GM21447 (cell line): ENCODE data around the gene RAB5A.
"Not testable (repeated sequence)": the region's sequence is repeated elsewhere in the genome, so short reads cannot be mapped to it uniquely, and the experiment has no call there.

Source experiments
- ATAC-seq: cut with Tn5 transposase; IDR thresholded peaks from one replicate; pipeline ENCODE4 v1.9.1; 2021; ENCODE audit not compliant: unreplicated experiment

RAB5A gene

DNA sequence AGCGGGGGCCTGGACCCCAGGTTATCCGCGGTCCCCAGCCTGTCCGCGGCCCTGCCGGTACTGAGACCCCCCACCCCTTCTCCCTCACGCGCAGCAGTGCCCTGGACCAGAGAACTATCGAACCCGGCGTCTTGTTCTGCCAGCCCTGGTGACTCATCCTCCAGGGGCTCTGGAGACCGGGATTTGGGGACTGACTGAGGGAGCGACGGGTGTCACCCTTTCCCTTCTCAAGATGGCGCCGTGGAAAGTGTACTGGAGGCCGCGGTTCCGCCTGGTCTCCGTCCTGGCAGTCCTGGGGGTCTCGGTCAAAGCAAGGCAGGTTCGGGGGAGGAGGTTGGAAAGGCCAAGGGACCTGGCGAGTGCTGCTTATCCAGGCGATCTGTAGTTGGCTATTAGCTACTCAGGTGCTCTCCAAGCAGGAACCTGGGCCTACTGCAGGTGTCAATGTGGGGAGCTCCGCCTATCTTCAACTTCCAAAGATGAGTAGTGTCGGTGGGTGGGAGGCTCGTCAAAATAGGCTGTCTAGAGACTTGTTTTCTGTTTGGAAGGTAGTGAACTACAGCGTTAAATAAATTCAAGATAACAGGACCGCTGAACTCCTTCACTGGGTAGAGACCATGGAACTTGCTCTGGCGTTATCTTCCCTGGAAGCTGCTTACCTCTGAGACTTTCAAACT is 790 bp downstream of the RAB5A start:
- peak; percentile 17 for ATAC-seq

GRCh38 chr3:19948226-19948591 is 1.3 kb downstream of the RAB5A start:
- ATAC-seq, result no peak

DNA sequence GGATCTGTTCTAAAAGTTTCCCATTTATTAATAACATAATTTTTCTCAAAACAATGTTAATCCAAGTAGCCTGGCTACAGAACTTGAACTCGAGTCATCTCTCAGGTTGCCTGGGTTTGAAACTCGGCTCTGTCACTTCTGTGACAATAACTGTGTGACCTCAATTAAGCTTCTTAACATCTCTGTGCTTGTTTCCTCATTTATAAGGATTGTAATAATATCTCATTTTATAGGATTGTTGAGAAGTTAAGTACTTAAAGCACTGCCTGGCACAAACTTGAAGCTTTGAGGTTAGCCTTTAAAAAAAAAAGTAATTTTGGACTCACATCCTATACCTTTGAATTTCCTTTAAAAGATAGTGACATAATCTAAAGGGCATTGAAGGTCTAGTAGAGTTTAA is 3.4 kb downstream of the RAB5A start:
- no peak for ATAC-seq

DNA sequence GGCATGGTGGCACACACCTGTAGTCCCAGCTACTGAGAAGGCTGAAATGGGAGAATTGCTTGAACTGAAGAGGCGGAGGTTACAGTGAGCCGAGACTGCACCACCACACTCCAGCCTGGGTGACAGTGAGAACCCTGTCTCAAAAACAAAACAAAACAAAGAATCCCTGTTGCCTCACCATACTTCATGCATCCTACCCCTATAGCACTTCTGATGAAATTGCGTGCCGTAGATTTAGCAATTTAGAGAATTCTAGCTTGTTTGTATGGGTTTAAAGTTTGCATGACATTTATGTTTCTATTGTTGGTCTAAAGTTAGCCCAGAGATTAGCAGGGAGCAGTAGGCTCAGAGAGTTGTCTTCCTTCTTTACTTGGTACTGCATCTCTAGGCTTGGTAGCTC is 7.8 kb downstream of the RAB5A start:
- ATAC-seq, result no peak

DNA sequence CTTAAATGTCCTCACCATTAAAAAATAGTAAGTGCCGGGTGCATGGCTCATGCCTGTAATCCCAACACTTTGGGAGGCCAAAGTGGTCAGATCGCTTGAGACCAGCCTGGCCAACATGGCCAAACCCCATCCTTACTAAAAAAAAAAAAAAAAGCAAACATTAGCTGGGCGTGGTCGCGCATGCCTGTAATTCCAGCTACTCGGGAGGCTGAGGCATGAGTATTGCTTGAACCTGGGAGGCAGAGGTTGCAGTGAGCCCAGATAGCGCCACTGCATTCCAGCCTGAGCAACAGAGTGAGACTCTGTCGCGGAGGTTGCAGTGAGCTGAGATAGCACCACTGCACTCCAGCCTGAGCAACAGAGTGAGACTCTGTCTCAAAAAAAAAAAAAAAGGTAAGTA is 10.5 kb downstream of the RAB5A start:
- ATAC-seq, result not testable (repeated sequence)

DNA sequence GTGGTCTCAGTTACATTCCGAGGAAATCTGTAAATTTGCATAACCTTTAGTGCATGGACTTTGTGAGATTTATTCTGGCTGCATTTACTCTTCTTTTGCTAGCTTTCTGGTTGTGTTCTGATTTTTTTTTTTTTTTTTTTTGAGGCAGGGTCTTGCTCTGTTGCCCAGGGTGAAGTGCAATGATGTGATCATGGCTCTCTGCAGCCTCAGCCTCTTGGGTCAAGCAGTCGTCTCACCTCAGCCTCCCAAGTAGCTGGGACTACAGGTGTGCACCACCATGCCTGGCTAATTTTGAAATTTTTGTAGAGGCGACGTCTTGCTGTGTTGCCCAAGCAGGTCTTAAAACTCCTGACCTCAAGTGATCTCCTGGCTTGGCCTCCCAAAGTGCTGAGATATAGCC is 12.6 kb downstream of the RAB5A start:
- ATAC-seq, result no peak

DNA sequence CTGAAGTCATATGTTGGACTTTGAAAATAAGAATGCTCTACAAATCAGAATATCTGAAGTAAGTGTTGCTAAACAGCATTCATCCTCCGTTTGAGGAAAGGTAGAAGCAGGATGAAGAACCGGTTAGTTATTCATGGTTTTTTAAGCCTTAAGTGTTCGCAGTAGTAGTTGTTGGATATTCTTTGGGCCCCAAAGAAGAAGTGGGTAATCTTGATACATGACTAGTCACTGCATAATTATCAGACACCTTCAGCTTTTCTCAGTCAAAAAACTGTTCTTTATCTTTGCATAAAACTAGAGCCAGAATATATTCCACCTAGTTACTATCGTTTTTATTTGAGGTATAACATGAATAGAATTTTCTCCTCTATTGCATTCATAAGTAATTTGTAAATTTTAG is 13.8 kb downstream of the RAB5A start:
- ATAC-seq, result no peak

DNA sequence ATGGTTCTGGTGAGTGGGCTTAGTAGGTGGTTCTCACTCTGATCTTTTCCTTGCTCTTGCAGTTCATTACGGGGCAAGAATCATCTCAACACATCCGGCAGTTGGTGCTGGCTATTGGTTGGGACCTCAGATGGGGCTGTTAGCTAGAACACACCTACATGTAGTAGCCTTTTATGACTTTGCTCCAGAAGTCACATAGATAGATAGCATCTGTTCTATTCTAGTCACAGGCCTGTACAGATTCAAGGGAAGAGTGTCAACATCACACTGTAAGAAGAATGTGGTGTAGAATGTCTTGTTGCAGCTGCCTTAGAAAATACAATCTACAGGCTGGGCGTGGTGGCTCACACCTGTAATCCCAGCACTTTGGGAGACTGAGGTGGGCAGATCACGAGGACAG is 15.1 kb downstream of the RAB5A start:
- no peak for ATAC-seq

DNA sequence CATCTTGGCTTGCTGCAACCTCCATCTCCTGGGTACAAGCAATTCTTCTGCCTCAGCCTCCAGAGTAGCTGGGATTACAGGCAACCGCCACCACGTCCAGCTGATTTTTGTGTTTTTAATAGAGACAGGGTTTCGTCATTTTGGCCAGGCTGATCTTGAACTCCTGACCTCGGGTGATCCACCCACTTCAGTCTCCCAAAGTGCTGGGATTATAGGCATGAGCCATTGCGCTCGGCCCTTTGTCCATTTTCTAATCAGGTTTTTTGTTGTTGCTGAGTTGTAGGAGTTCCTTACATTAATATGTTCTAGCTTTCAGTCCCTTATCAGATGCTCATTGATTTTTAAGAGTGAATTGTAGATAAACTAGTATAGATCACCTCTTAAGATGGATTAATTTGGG is 20.3 kb downstream of the RAB5A start:
- ATAC-seq, result no peak

- no peak for ATAC-seq
Measured at GRCh38 chr3:19967812-19968211, 20.9 kb downstream of the RAB5A start.

GRCh38 chr3:19970327-19970726 is 23.4 kb downstream of the RAB5A start:
- no peak for ATAC-seq

- no peak for ATAC-seq
Measured at GRCh38 chr3:19972054-19972453, 25.2 kb downstream of the RAB5A start.

GRCh38 chr3:19988904-19989303 is 42.0 kb downstream of the RAB5A start:
- ATAC-seq, result not testable (repeated sequence)

GRCh38 chr3:19994796-19995195 is 47.9 kb downstream of the RAB5A start:
- ATAC-seq, result no peak

DNA sequence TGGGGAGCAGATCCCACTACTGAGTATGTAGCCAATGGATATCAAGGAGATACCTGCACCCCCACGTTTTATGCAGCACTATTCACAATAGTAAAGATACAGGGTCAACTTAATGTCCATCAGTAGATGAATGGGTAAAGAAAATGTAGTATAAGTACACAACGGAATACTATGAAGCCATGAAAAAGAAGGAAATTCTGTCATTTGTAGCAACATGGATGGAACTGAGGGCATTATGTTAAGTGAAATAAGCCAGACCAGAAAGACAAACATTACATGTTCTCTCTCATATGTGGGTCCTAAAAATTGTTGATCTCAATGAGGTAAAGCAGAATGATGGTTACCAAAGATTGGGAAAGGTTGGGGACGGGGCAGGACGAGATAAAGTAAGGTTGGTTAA is 50.6 kb downstream of the RAB5A start:
- no peak for ATAC-seq

DNA sequence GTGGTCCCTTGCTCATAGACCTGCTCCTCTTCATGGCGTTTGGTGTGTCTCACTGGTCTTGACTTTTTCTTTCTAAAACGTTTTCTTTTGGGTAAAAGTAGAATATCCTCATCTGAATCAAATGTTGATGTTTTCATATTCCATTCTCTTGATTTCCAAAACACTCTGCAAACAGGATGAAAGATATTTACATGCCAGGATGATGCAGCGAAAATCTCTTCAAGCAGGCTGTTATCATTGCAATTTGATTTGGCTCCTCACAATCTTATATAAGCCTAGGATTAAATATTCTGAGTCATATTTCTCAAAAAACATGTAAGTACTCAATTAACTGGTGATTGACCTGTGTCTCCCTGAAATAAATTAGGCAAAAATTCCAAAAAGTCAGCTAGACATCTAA is 55.0 kb downstream of the RAB5A start:
- no peak for ATAC-seq

- no peak for ATAC-seq
Measured at GRCh38 chr3:20007960-20008359, 61.1 kb downstream of the RAB5A start.

GRCh38 chr3:20008646-20009045 is 61.7 kb downstream of the RAB5A start:
- no peak for ATAC-seq

- no peak for ATAC-seq
Measured at GRCh38 chr3:20012164-20012563, 65.3 kb downstream of the RAB5A start, which contains the start of gene PP2D1. Gene PP2D1 (minus strand): TSS chr3:20012264. CDS start chr3:20012072, 192 bp downstream.

GRCh38 chr3:20013396-20013795 is 66.5 kb downstream of the RAB5A start:
- ATAC-seq, result no peak

DNA sequence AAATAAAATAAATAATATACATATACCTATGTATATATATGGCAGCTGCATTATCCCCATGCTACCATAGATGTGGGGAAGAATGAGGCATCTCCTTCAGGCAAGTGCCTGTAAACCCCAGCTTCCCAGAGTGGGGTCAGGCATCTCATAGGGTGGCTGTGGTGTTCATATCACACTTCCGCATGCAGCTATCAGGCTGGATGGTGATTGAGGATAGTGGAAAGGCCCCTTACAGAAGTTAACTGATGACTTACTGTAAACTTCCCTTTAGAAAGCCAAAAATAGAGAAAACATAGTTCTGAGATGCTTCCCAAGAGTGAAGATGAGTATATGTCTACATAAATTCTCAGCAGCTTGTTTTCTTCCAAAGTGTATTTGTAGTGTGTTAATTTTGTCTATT is 68.6 kb downstream of the RAB5A start:
- ATAC-seq, result no peak

DNA sequence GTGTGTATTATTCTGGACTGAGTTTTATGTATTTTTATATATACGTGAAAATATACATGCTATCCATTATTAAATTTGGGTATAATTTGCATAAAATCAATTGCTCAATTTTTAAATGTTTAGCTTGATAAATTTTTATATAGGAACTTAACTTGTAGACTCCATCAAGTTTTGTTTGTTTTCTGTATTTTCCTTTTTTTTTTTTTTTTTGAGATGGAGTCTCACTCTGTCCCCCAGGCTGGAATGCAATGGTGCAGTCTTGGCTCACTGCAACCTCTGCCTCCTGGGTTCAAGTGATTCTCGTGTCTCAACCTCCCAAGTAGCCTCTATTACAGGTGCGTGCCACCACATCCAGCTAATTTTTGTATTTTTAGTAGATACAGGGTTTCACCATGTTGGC is 69.2 kb downstream of the RAB5A start:
- ATAC-seq, result not testable (repeated sequence)

DNA sequence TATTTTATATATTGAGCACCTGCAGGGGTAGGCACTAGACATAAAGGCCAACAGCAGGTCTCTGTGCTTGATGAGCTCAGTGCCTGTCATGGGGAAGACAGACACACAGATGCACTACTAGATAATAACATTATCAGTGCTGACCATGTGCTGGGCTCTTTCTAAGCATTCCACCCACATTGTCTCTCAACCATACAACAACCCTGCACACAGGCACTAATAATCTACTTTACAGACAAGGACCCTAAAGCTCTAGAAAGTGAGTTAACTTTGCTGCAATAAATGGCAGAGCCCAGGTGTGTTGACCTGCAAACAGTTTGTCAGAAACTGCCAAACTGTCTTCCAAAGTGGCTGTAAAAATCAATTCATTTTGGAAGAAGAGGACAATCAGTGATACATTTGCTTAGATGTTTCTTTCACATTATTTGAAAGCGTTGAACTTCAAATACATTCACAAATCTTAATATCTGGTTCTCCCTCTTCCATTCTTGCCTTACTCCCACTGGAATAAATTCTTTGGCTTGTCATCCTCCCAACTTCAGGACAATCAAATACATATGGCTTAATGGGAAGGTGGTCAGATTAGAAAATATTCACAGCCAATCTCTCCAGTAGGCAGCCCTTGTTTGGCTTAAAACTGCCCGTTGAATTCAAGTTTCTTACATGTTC is 76.2 kb downstream of the RAB5A start:
- no peak for ATAC-seq
